NCI-H146 (cell line): ENCODE data around the gene IGHMBP2.

ENCODE experiments used
- DNase-seq: peaks from one replicate; lab custom pipeline; 2025; lab: John Stamatoyannopoulos, UW

The IGHMBP2 gene

DNA sequence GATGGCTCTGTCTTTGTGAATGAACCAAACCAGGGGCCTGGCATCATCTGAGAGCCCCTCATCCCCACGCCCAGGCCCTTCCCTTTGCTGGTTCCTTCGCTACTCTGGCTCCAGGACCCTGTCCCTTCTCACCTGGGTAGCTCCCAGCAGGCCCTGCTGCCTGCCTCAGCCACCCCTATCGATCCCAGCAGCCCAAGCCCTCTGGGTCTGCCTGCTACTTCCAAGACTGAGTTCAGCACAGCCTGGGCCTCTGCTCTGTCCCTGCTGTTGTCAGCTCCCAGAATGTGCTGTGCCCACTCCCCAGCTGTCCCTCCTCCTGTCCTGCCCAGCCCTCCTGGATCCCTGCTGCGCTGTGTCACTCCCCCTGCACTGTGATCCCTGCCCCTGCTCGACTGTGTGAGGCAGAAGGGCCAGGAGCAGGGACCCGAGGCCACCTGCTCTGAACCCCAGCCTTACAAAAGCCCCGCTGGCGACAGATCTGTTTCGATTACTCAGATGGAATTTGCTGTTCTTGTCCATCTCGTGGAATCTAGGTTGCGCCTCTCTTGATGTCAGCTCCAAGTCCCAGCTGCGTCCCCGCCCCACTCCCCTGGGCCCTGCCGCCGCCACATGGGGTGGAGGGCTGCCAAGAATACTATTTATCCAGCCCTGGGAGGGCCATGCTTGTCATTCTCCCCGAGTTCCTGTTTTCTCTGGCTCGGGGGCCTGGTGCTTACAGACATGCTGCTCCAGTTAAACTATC, 13.0 kb upstream of the IGHMBP2 start:
- no peak for DNase-seq

DNA sequence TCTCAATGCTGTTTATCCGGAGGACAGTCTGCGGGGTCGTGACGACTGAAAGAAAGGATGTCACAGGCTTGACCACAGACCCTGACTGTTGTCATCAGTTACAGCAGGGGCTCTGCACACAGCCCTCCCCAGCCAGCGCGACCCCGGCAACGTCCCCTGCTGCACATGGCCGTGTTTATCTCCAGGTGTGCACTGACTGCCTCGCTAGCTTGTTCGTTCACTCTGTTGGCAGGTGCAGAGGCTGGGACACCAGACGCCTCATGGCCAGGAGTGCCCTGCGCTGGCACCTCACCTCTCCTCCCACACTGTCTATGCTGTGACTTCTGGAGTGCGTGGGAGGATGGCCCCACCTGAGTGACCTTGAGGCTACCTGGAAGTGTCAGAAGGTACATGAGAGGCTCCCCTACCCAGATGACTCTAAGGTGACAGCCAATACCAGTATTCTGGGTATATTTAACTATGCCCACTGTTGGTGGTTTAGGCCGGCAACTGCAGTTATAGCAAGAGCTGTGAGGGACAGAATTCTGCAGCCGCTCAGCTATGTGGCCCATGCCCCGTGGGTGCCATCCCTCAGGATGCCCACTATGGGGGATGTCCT, 12.2 kb upstream of the IGHMBP2 start:
- DNase-seq = no peak

- no peak for DNase-seq
These were observed 11.1 kb upstream of the IGHMBP2 start for GRCh38 chr11:68892576-68892975.

- DNase-seq = peak; percentile 50
These were observed 10.4 kb upstream of the IGHMBP2 start for GRCh38 chr11:68893282-68893681.

GRCh38 chr11:68896171-68896959, 7.3 kb upstream of the IGHMBP2 start:
- no peak for DNase-seq

- no peak for DNase-seq
These were observed 6.2 kb upstream of the IGHMBP2 start for GRCh38 chr11:68897441-68897840.

DNA sequence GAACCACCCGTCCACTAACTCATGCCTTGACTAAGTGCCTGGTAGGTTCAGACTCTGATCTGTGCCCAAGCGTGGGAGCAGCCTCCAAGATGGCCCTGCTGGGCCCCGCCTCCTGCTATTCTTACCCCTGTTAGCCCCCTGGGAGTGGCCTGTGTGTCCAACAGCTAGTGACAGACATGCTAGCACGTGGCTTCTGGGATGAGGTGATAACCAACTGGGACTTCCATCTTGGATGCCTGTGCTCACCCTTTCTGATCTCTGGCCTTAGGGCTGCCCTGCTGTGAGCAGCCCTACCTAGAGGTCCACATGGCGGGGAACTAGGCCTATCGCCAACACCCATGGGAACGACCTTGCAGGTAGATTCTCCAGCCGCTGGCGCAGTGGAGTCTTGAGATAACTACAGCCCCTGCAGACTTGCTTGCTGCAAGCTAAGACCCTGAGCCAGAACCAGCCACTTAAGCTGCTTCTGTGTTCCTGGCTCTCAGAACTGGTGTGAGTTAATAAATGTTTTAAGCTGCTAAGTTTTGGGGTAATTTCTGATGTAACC, 2.8 kb upstream of the IGHMBP2 start:
- no peak for DNase-seq

- peak; percentile 41 for DNase-seq
These were observed 657 bp downstream of the IGHMBP2 start for GRCh38 chr11:68904248-68904847.

- no peak for DNase-seq
These were observed 2.0 kb downstream of the IGHMBP2 start for GRCh38 chr11:68905421-68906360.

GRCh38 chr11:68908273-68908672, 4.6 kb downstream of the IGHMBP2 start:
- DNase-seq = no peak

DNA sequence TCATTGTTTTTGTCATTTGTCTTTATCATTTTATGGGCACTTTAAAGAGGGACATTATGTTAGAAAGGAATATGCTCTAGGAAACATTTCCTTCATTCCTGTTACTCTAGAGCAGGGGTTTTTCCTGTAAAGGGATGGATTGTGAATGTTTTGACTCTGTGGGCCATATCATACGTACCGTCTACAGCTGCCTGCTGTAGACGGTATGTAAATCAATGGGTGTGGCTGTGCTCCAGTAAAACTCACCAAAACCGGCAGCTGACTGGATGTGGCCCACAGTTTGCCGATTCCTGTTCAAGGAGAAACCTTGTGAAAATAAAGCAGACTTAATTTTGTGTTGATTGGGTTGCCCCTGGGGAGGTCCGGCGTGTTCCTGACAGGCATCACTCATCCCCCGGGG, 7.3 kb downstream of the IGHMBP2 start:
- no peak for DNase-seq

DNA sequence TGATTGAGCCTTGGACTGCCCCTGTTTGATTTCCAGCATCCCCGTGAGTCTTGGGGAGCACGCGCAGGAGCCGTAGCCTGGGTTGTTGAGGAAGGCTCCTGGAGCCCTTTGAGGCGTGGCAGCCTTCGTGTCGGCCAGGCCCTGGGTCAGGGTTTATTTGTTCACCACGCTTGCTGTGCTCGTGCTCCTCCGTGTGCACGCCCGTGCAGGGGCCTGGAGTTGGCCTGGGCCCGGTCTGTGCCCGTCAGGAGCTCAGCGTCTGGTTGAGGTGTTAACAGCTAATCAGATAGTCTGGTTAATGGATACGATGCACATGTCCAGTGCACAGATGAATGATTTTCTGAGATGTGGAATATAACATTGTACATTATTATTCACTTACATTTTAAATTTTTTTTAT, 8.0 kb downstream of the IGHMBP2 start:
- DNase-seq = no peak

DNA sequence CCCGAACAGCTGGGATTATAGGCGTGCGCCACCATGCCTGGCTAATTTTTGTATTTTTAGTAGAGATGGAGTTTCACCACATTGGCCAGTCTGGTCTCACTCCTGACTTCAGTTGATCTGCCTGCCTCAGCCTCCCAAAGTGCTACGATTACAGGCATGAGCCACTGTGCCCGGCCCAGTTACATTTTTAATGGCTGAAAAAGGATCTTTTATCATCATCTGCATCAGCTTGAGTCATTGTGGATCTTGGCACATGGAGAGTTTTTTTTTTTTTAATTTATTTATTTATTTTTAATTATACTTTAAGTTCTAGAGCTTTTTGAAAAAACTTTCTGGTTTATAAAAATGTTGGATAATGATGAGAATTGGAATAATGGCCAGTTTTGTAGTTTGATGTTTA, 8.6 kb downstream of the IGHMBP2 start:
- DNase-seq = no peak

- DNase-seq = no peak
These were observed 9.5 kb downstream of the IGHMBP2 start for GRCh38 chr11:68913188-68913587.

DNA sequence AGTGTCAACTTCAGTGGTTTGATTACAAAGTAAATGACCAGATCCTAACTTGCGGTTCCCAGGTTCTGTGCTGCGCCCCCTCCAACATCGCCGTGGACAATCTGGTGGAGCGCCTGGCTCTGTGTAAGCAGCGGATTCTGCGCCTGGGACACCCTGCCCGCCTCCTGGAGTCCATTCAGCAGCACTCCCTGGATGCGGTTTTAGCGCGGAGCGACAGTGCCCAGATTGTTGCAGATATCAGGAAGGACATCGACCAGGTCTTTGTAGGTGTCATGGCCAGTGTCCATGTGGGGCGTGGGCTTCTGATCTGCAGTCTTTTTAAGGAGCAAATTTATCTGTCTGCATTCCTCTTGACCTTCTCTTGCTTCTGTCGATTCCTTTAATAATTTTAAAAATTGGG, 11.1 kb downstream of the IGHMBP2 start:
- DNase-seq = no peak

GRCh38 chr11:68916439-68916838, 12.7 kb downstream of the IGHMBP2 start:
- no peak for DNase-seq

DNA sequence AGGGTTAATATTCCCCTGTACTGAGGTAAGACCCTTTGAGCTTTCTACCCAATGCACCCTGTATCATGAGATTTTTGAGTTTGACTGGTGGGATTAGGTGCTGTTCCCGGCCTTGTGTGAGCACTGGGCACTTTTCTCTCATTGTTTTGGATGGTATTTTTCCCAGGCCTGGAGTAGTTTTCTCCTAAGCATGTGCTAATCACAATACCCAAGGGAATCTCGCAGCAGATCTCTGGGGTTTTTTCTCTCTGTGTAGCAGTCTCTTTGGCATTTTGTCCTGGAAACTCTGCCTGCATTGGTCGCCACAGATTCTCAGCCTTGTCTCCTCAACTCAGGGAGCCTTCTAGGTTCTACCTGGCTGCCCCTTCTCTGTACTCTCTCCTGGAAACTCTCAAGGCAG, 19.9 kb downstream of the IGHMBP2 start:
- no peak for DNase-seq

DNA sequence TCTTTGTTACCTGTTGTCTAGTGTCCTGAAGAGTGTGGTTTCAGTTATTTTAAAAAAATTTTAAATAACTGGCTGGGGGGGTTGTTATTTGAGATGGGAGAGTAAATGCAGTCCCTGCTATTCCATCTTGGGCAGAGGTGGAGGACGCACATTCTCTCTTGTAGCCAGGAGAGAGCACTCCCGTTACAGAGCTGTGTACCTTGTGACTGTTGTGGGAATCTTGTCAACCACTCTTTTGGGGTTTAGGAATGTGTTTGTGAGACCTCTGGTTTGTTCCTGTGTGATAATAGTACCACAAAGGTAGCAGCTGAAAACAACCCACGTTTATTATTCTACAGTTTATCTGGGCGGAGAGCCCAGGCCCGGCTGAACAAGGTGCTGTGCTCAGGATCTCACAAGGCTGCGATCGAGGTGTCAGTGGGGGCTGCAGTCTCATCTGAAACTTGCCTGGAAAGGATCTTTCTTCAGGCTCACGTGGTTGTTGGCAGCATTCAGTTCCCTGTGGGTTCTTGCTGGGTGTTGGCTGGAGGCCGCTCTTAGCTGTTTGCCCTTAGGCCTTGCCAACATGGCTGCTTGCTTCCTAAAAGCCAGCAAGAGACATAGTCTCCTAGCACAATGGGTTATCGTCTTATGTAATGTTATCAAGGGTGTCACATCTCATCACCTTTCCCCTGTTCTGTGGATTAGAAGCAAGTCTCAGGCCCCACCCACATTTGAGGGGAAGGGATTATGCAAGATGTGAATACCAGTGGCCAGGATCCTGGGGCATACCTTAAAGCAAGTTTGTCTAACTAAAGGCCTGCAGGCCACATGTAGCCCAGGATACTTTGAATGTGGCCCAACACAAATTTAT, 20.6 kb downstream of the IGHMBP2 start:
- no peak for DNase-seq

DNA sequence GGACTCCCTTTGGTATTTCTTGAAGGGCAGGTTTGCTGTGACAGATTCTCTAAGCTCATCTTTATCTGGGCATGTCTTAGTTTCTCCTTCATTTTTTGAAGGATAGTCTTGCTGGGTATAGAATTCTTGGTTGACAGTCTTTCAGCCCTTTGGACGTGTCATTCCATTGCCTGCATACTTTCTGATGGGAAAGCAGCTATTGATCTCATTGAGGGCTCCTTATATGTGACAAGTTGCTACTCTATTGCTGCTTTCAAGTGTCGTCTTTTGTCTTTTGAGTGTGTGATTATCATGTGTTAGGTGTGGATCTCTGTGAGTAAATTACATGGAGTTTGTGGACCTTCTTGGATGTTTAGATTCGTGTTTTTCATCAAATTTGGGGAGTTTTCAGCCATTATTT, 21.9 kb downstream of the IGHMBP2 start:
- no peak for DNase-seq
